ENCODE measurements around the gene GSTA1. TPM values are rescaled to one million over a fixed set of nuclear protein-coding genes. Genes with fewer than 3 reads are reported as not detected.
"Not testable (repeated sequence)": the region's sequence is repeated elsewhere in the genome, so short reads cannot be mapped to it uniquely, and the experiment has no call there.

GSTA1 gene
- total and polyA plus RNA-seq, 2 experiments from 2014 or later, result 0.11 to 0.45 TPM

DNA sequence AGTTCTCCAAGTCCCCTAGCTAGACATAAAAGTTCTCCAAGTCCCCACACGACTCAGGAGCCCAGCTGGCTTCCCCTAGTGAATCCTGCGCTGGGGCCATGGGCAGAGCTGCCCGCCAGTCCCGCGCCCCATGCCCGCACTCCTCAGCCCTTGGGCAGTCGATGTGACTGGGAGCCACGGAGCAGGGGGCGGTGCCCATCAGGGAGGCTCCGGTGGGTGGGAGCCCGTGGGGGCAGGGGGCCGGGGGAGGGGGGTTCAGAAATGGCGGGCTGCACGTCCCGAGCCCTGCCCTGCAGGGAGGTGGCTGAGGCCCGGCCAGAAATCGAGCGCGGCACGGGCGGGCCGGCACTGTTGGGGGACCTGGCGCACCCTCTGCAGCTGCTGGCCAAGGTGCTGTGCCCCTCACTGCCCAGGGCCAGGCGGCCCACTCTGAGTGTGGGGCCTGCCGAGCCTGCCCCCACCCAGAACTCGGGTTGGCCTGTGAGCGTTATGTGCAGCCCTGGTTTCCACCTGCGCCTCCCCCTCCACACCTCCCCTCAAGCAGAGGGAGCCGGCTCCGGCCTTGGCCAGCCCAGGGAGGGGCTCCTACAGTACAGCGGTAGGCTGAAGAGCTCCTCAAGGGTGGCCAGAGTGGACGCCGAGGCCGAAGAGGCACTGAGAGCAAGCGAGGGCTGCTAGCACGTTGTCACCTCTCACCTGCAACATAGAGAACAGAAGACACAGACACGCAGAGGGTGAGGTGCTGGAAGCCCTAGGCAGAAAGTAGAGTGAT lies 25.6 kb upstream of the GSTA1 start:
- TF ChIP-seq EZH2 (IDR thresholded peaks at IDR 0.05; ENCODE audit: insufficient read depth, poor library complexity, severe bottlenecking) (no peak), EZH2phosphoT487 (IDR thresholded peaks at IDR 0.05; ENCODE audit: insufficient read depth, low read depth) (no peak)
- Histone ChIP-seq H3K9me2 (ENCODE audit: insufficient read depth) (no peaks in the 10 kb centered on the region), H3K9ac (no peak overlapping the region), H3K4me2 (ENCODE audit: unreplicated experiment) (no peak overlapping the region), H3K27ac (no peak overlapping the region), H3K79me2 (ENCODE audit: insufficient read depth) (no peaks in the 10 kb centered on the region), H3K4me1 (ENCODE audit: insufficient read depth) (peaks cover 6% of the 10 kb centered on the region), H3F3A (ENCODE audit: insufficient read depth) (peaks cover 4% of the 10 kb centered on the region; the same call in 1 of the 2 replicates), H3K4me3 (no peak overlapping the region), H3K9me3 (ENCODE audit: low read depth) (no peaks in the 10 kb centered on the region), H3K27me3 (replicated peaks; ENCODE audit: insufficient read depth) (no peaks in the 10 kb centered on the region), H2AFZ (no peak overlapping the region), H4K20me1 (ENCODE audit: insufficient read depth) (no peaks in the 10 kb centered on the region), H3K36me3 (ENCODE audit: low read depth) (no peaks in the 10 kb centered on the region)
- 71 to 77% methylated on average over 25 to 31 of the region's 37 CpGs for WGBS, 2 experiments (ENCODE audit: low coverage in 1 of 2, low lambda C conversion rate in 2 of 2, missing lambda C conversion rate in 2 of 2)
- in situ Hi-C loops (cut with MboI), result loop anchor here (5.0 kb wide), 1 partner anchor 42 kb away; no protein-coding TSS in a partner anchor
- DNase-seq, result no peak

DNA sequence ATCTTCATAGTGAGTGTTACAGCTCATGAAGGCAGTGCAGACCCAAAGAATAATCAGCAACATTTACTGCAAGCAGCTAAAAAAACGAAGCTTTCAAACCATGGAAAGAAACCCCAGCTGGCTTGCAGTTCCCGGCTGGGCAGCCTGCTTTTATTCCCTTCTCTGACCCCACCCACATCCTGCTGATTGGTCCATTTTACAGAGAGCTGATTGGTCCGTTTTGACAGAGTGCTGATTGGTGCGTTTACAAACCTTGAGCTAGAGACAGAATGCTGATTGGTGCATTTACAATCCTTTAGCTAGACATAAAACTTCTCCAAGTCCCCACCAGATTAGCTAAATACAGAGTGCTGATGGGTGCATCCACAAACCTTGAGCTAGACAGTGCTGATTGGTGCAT lies 25.0 kb upstream of the GSTA1 start:
- H3K36me3 ChIP-seq (ENCODE audit: low read depth); DNase-seq; H3K9me2 ChIP-seq (ENCODE audit: insufficient read depth); H4K20me1 ChIP-seq (ENCODE audit: insufficient read depth); H3K4me3 ChIP-seq; H3K27me3 ChIP-seq (replicated peaks; ENCODE audit: insufficient read depth); H3K27ac ChIP-seq; H3F3A ChIP-seq (ENCODE audit: insufficient read depth); H3K4me2 ChIP-seq (ENCODE audit: unreplicated experiment); H3K79me2 ChIP-seq (ENCODE audit: insufficient read depth); H3K9ac ChIP-seq; H3K4me1 ChIP-seq (ENCODE audit: insufficient read depth); H2AFZ ChIP-seq; H3K9me3 ChIP-seq (ENCODE audit: low read depth): not testable (repeated sequence)
- in situ Hi-C loops (cut with MboI), result loop anchor here (5.0 kb wide), 1 partner anchor 41 kb away; no protein-coding TSS in a partner anchor
- WGBS, 2 experiments (ENCODE audit: low coverage in 1 of 2, low lambda C conversion rate in 2 of 2, missing lambda C conversion rate in 2 of 2), result 53% methylated on average over 4 of the region's 4 CpGs

DNA sequence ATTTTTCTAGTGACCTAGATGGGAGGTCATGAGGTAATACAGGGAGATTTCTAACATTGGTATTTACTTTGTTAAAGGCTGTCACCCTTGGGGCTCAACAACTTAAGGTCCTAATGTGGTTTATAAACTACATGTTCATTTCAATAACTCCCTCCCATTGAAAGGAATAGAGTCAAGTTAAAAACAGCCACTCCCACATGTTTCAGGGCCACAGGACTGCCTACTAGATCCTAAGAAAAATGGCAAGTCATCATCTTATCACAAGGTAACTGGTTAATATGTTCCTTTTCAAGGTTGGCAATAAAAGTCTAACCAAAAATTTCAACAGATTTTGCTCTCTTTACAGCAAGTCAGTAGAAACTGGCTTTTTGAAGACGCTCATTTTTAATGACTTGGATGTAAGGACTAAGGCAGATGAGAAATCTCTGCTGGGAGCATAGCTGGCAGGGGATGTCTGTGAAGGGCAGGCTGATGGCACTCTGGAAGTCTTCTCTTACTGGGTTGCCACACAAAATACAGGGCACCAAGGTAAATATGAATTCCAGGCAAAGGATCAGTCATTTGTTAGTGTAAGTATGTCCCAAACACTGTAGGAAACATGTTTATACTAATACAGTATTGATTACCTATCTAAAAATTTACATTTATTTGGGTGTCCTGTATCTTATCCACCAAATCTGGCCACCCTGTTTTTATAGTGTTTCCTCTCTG lies 23.6 kb upstream of the GSTA1 start:
- not testable (repeated sequence) for H3K27me3 ChIP-seq (replicated peaks; ENCODE audit: insufficient read depth); H3F3A ChIP-seq (ENCODE audit: insufficient read depth); H3K4me2 ChIP-seq (ENCODE audit: unreplicated experiment); H4K20me1 ChIP-seq (ENCODE audit: insufficient read depth); H3K4me3 ChIP-seq; H3K9ac ChIP-seq; DNase-seq; H3K36me3 ChIP-seq (ENCODE audit: low read depth); H3K27ac ChIP-seq; H2AFZ ChIP-seq; H3K4me1 ChIP-seq (ENCODE audit: insufficient read depth); H3K79me2 ChIP-seq (ENCODE audit: insufficient read depth); H3K9me3 ChIP-seq (ENCODE audit: low read depth); H3K9me2 ChIP-seq (ENCODE audit: insufficient read depth)
- in situ Hi-C loops (cut with MboI), result loop anchor here (5.0 kb wide), 1 partner anchor 40 kb away; no protein-coding TSS in a partner anchor
- WGBS, 2 experiments (ENCODE audit: low coverage in 1 of 2, low lambda C conversion rate in 2 of 2, missing lambda C conversion rate in 2 of 2), result 67 to 88% methylated on average over 1 of the region's 1 CpG

DNA sequence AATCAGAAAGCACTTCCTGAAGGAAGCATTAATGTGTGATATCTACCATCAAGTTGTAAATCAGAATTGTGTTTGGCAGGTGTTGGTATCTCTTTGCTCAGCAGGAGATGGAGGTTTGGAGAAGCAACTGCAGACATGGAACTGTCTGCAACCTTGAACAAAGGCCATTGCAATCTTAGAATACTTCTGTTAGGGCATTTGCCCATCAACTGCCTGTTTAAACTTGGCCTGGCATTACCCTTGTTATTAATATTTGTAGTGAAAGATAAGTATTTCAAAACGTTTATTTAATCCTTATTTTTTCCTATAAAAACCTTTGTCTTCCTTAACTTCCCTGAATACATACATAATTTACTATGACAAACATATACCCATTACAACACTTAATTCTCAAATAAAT lies 22.9 kb upstream of the GSTA1 start:
- H3K27me3 ChIP-seq (replicated peaks; ENCODE audit: insufficient read depth), result no peaks in the 10 kb centered on the region
- DNase-seq, result no peak
- H3K9me3 ChIP-seq (ENCODE audit: low read depth), result no peaks in the 10 kb centered on the region
- H3K4me1 ChIP-seq (ENCODE audit: insufficient read depth), result no peaks in the 10 kb centered on the region
- no peak overlapping the region for H3K4me2 ChIP-seq (ENCODE audit: unreplicated experiment)
- H3K79me2 ChIP-seq (ENCODE audit: insufficient read depth), result no peaks in the 10 kb centered on the region
- H3K36me3 ChIP-seq (ENCODE audit: low read depth), result no peaks in the 10 kb centered on the region
- in situ Hi-C loops (cut with MboI), result loop anchor here (5.0 kb wide), 1 partner anchor 39 kb away; no protein-coding TSS in a partner anchor
- H3K9ac ChIP-seq, result no peak overlapping the region
- TF ChIP-seq EZH2 (IDR thresholded peaks at IDR 0.05; ENCODE audit: insufficient read depth, poor library complexity, severe bottlenecking) (no peak), EZH2phosphoT487 (IDR thresholded peaks at IDR 0.05; ENCODE audit: insufficient read depth, low read depth) (no peak)
- 5 to 6% methylated on average over 1 of the region's 1 CpG for WGBS, 2 experiments (ENCODE audit: low coverage in 1 of 2, low lambda C conversion rate in 2 of 2, missing lambda C conversion rate in 2 of 2)
- no peak overlapping the region for H3K27ac ChIP-seq
- no peaks in the 10 kb centered on the region for H3F3A ChIP-seq (ENCODE audit: insufficient read depth)
- no peak overlapping the region for H3K4me3 ChIP-seq
- H3K9me2 ChIP-seq (ENCODE audit: insufficient read depth), result no peaks in the 10 kb centered on the region
- H2AFZ ChIP-seq, result no peak overlapping the region
- no peaks in the 10 kb centered on the region for H4K20me1 ChIP-seq (ENCODE audit: insufficient read depth)

DNA sequence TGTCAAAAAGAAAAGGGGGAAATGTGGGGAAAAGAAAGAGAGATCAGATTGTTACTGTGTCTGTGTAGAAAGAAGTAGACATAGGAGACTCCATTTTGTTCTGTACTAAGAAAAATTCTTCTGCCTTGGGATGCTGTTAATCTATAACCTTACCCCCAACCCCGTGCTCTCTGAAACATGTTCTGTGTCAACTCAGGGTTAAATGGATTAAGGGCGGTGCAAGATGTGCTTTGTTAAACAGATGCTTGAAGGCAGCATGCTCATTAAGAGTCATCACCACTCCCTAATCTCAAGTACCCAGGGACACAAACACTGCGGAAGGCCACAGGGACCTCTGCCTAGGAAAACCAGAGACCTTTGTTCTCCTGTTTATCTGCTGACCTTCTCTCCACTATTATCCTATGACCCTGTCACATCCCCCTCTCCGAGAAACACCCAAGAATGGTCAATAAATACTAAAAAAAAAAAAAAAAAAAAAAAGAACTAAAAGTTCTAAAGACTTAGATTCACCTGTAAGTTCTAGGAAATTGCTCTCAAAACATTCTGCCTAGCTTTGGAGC lies 22.4 kb upstream of the GSTA1 start:
- not testable (repeated sequence) for H3K27me3 ChIP-seq (replicated peaks; ENCODE audit: insufficient read depth); DNase-seq; H3K9me3 ChIP-seq (ENCODE audit: low read depth); H3K9me2 ChIP-seq (ENCODE audit: insufficient read depth); H2AFZ ChIP-seq; H4K20me1 ChIP-seq (ENCODE audit: insufficient read depth); H3K4me3 ChIP-seq; H3K9ac ChIP-seq; H3K4me1 ChIP-seq (ENCODE audit: insufficient read depth); H3K27ac ChIP-seq; H3F3A ChIP-seq (ENCODE audit: insufficient read depth); H3K79me2 ChIP-seq (ENCODE audit: insufficient read depth); H3K36me3 ChIP-seq (ENCODE audit: low read depth); H3K4me2 ChIP-seq (ENCODE audit: unreplicated experiment)
- 21 to 50% methylated on average over 4 of the region's 4 CpGs for WGBS, 2 experiments (ENCODE audit: low coverage in 1 of 2, low lambda C conversion rate in 2 of 2, missing lambda C conversion rate in 2 of 2)
- in situ Hi-C loops (cut with MboI), result loop anchor here (5.0 kb wide), 1 partner anchor 39 kb away; no protein-coding TSS in a partner anchor

DNA sequence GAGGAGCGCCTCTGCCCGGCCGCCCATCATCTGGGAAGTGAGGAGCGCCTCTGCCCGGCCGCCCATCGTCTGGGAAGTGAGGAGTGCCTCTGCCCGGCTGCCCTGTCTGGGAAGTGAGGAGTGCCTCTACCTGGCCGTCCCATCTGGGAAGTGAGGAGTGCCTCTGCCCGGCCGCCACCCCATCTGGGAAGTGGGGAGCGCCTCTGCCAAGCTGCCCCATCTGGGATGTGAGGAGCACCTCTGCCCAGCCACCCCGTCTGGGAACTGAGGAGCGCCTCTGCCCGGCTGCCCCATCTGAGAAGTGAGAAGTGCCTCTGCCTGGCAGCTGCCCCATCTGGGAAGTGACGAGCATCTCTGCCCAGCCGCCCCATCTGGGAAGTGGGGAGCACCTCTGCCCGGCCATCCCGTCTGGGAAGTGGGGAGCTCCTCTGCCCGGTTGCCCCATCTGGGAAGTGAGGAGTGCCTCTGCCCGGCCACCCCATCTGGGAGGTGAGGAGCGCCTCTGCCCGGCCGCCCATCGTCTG lies 21.7 kb upstream of the GSTA1 start:
- not testable (repeated sequence) for H3K9me2 ChIP-seq (ENCODE audit: insufficient read depth); H3K36me3 ChIP-seq (ENCODE audit: low read depth); H3K27me3 ChIP-seq (replicated peaks; ENCODE audit: insufficient read depth); H3K9ac ChIP-seq; H4K20me1 ChIP-seq (ENCODE audit: insufficient read depth); H3K4me3 ChIP-seq; H3K9me3 ChIP-seq (ENCODE audit: low read depth); H3K79me2 ChIP-seq (ENCODE audit: insufficient read depth); H3K4me1 ChIP-seq (ENCODE audit: insufficient read depth); H3K4me2 ChIP-seq (ENCODE audit: unreplicated experiment); DNase-seq; H3K27ac ChIP-seq; H3F3A ChIP-seq (ENCODE audit: insufficient read depth); H2AFZ ChIP-seq
- WGBS, 2 experiments (ENCODE audit: low coverage in 1 of 2, low lambda C conversion rate in 2 of 2, missing lambda C conversion rate in 2 of 2), result 80 to 86% methylated on average over 11 to 22 of the region's 25 CpGs
- in situ Hi-C loops (cut with MboI), result loop anchor here (5.0 kb wide), 1 partner anchor 38 kb away; no protein-coding TSS in a partner anchor
